SK-N-SH (cell line): Measurements from ENCODE around the gene SLC6A20. TPM values are rescaled to one million over a fixed set of nuclear protein-coding genes. Genes with fewer than 3 reads are reported as not detected.

Source experiments
- CTCF ChIA-PET: fragments of 300-600, 350-600 bp; formaldehyde crosslinking; extraction: SDS; loops from one replicate; lab custom pipeline; 2021; lab: Yijun Ruan, JAX
- POLR2A ChIA-PET: fragments of 350-600 bp; sonication (Branson Sonifier 250); formaldehyde crosslinking; extraction: SDS; loops from one replicate; lab custom pipeline; 2020; ENCODE audit warnings: antibody characterized with exemption, inconsistent platforms; lab: Yijun Ruan, JAX
- DNase-seq: peaks from one replicate; pipeline ENCODE4 v3.0.0; 2012
- H2AFZ ChIP-seq: fragments of 200-600 bp; sonication (generic); 2 replicates; pipeline ENCODE4 v1.8.1; 2016; ENCODE audit warnings: antibody characterized with exemption, mild to moderate bottlenecking, low read depth
- H3F3A ChIP-seq: fragments of 200-600 bp; sonication (generic); replicated peaks from 2 replicates; pipeline ENCODE3; 2016; ENCODE audit warnings: antibody characterized with exemption, mild to moderate bottlenecking; ENCODE audit not compliant: insufficient read depth
- H3K27ac ChIP-seq, 2 experiments: fragments of 200-500 bp in 1 of 2; fragments of 200-600 bp in 1 of 2; sonication (Bioruptor generic) in 1 of 2; sonication (generic), shearing (Covaris generic) in 1 of 2; 2 replicates each; pipeline versions ENCODE4 v1.5.1 to v1.6.1; 2014 to 2016; ENCODE audit warnings: low read depth in 2 of 2, inconsistent platforms in 1 of 2, low read length in 1 of 2, mild to moderate bottlenecking in 1 of 2, mixed read lengths in 1 of 2
- H3K27me3 ChIP-seq: fragments of 200-600 bp; sonication (generic), shearing (Covaris generic); 2 replicates; pipeline ENCODE4 v1.6.1; 2016; ENCODE audit warnings: mixed run types; ENCODE audit not compliant: insufficient read depth
- H3K36me3 ChIP-seq, 2 experiments: fragments of 200-500 bp in 1 of 2; fragments of 200-600 bp in 1 of 2; sonication (Bioruptor generic) in 1 of 2; sonication (generic) in 1 of 2; replicated peaks in 1 of 2; 2 replicates each; pipeline versions ENCODE3 to v1.5.1; 2014 to 2016; ENCODE audit warnings: low read length in 1 of 2, mild to moderate bottlenecking in 1 of 2; ENCODE audit not compliant: insufficient read depth in 2 of 2, control insufficient read depth in 1 of 2
- H3K4me1 ChIP-seq, 2 experiments: fragments of 200-500 bp in 1 of 2; fragments of 200-600 bp in 1 of 2; sonication (Bioruptor generic) in 1 of 2; sonication (generic), shearing (Covaris generic) in 1 of 2; 2 replicates each; pipeline versions ENCODE4 v1.5.1 to v1.6.1; 2014 to 2016; ENCODE audit warnings: low read depth in 1 of 2, low read length in 1 of 2, mixed run types in 1 of 2; ENCODE audit not compliant: insufficient read depth in 2 of 2, control insufficient read depth in 1 of 2
- H3K4me2 ChIP-seq: fragments of 200-600 bp; sonication (generic), shearing (Covaris generic); 2 replicates; pipeline ENCODE4 v1.6.1; 2017; ENCODE audit warnings: mixed run types
- H3K4me3 ChIP-seq, 2 experiments: fragments of 200-500 bp in 1 of 2; fragments of 200-600 bp in 1 of 2; sonication (Bioruptor generic) in 1 of 2; sonication (generic), shearing (Covaris generic) in 1 of 2; 2 replicates each; pipeline versions ENCODE4 v1.5.1 to v1.8.1; 2014 to 2016; ENCODE audit warnings: low read depth in 2 of 2, inconsistent platforms in 1 of 2, low read length in 1 of 2, mild to moderate bottlenecking in 1 of 2, mixed read lengths in 1 of 2, moderate library complexity in 1 of 2
- H3K79me2 ChIP-seq: fragments of 200-600 bp; sonication (generic); 2 replicates; pipeline ENCODE4 v1.8.1; 2017; ENCODE audit warnings: mild to moderate bottlenecking; ENCODE audit not compliant: insufficient read depth
- H3K9ac ChIP-seq: fragments of 200-600 bp; sonication (generic); 2 replicates; pipeline ENCODE4 v1.6.1; 2017; ENCODE audit warnings: mixed run types
- H3K9me2 ChIP-seq: fragments of 200-600 bp; sonication (generic); 2 replicates; pipeline ENCODE4 v1.6.1; 2017; ENCODE audit warnings: mixed run types
- H3K9me3 ChIP-seq: fragments of 200-600 bp; sonication (generic); 2 replicates; pipeline ENCODE4 v1.6.1; 2017; ENCODE audit warnings: mixed run types, mild to moderate bottlenecking, moderate library complexity
- H4K20me1 ChIP-seq: fragments of 200-600 bp; sonication (generic); 2 replicates; pipeline ENCODE4 v1.6.1; 2017; ENCODE audit warnings: mild to moderate bottlenecking, mixed run types; ENCODE audit not compliant: insufficient read depth
- EZH2phosphoT487 ChIP-seq: fragments of 200-600 bp; sonication (generic); IDR thresholded peaks from 2 replicates; pipeline ENCODE4 v1.6.1; 2017; ENCODE audit warnings: low read depth, mixed run types, mild to moderate bottlenecking, antibody characterized with exemption, moderate library complexity, borderline replicate concordance
- FOXM1 ChIP-seq: IDR thresholded peaks from 2 replicates; pipeline ENCODE4 v1.4.0; 2012; ENCODE audit warnings: low read depth, mild to moderate bottlenecking
- GABPA ChIP-seq: IDR thresholded peaks from 2 replicates; pipeline ENCODE4 v1.4.0; 2012; ENCODE audit warnings: low read depth, mild to moderate bottlenecking
- JUND ChIP-seq: IDR thresholded peaks from 2 replicates; pipeline ENCODE4 v1.4.0; 2012
- MEF2A ChIP-seq: IDR thresholded peaks from 2 replicates; pipeline ENCODE4 v1.4.0; 2012; ENCODE audit warnings: low read depth, borderline replicate concordance
- NFIC ChIP-seq: IDR thresholded peaks from 2 replicates; pipeline ENCODE4 v1.4.0; 2012; ENCODE audit warnings: borderline replicate concordance
- PBX3 ChIP-seq: IDR thresholded peaks from 2 replicates; pipeline ENCODE4; 2012
- REST ChIP-seq: IDR thresholded peaks from 2 replicates; pipeline ENCODE4 v1.6.1; 2012; ENCODE audit warnings: mild to moderate bottlenecking, low read depth, low read length, moderate library complexity
- RFX5 ChIP-seq: IDR thresholded peaks from 2 replicates; pipeline ENCODE4 v1.6.1; 2012; ENCODE audit warnings: mild to moderate bottlenecking, improper control_type of control experiment, low read length
- RXRA ChIP-seq: IDR thresholded peaks from 2 replicates; pipeline ENCODE4 v1.4.0; 2012; ENCODE audit warnings: low read depth, mild to moderate bottlenecking, borderline replicate concordance
- TAF1 ChIP-seq: IDR thresholded peaks from 2 replicates; pipeline ENCODE4 v1.6.1; 2012; ENCODE audit warnings: low read depth, mild to moderate bottlenecking, low read length, moderate library complexity, borderline replicate concordance
- TCF12 ChIP-seq: IDR thresholded peaks from 2 replicates; pipeline ENCODE4 v1.4.0; 2012
- TEAD4 ChIP-seq: IDR thresholded peaks from 2 replicates; pipeline ENCODE4 v1.4.0; 2012; ENCODE audit warnings: mild to moderate bottlenecking, borderline replicate concordance; ENCODE audit not compliant: insufficient read depth
- WGBS: methylation state at CpG from one replicate; pipeline ENCODE4 v1.1.6; 2017; ENCODE audit warnings: low lambda C conversion rate; 5-methylcytosine and 5-hydroxymethylcytosine counted together
- polyA plus RNA-seq, 3 experiments: library from polyadenylated mRNA; depleted of rRNA; stranded (reverse); fragments of >200 nt; gene quantifications; 2 replicates each; pipeline ENCODE4 v1.2.3, GENCODE V29; 2012
- TF ChIP-seq, protein P1 (sequence below): IDR thresholded peaks from 2 replicates; pipeline ENCODE4 v1.4.0; 2012; ENCODE audit warnings: low read depth, borderline replicate concordance
- TF ChIP-seq, protein P2 (sequence below): fragments of 200-600 bp; sonication (generic); IDR thresholded peaks from 2 replicates; pipeline ENCODE4 v1.6.1; 2017; ENCODE audit warnings: antibody characterized with exemption, mild to moderate bottlenecking, moderate library complexity

The SLC6A20 gene
- polyA plus RNA-seq, 1 of the 3 experiments (the other 2 are of a cell fraction) = not detected

DNA sequence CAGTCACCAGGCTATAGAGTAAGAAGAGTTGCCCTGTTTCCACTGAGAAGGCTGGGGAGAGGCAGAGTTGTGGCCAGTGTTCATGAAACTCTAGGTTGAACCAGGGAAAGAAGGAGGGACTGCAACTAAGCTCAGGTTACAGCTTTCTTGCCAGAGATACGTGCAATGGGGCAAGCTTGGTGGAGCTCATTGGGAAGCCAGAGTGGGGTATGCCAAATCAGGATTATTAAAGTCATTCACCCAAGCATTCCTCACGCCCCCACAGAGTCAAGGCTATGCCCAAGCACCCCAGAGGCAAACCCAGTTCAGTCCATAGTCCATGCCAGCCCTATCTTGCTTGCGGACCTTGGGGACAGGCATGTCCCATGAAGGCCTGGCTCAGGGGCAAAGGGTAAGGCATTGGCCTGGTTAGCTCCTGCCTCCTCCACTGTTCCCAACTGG lies 17.6 kb downstream of the SLC6A20 start:
- Histone ChIP-seq H3K27me3 (peaks cover 10% of the 10 kb centered on the region; the same call in 1 of the 2 replicates), H3K4me1 (no peaks in the 10 kb centered on the region), H3K9me3 (no peaks in the 10 kb centered on the region), H2AFZ (no peak overlapping the region), H3K27ac (no peak overlapping the region), H4K20me1 (no peaks in the 10 kb centered on the region), H3F3A (no peaks in the 10 kb centered on the region), H3K36me3 (no peaks in the 10 kb centered on the region), H3K4me2 (no peak overlapping the region), H3K79me2 (no peaks in the 10 kb centered on the region), H3K9ac (no peak overlapping the region), H3K4me3 (no peak overlapping the region), H3K9me2 (no peaks in the 10 kb centered on the region)
- 30% methylated on average over 2 of the region's 3 CpGs for WGBS
- no peak for DNase-seq
- CTCF ChIA-PET = no interaction called here
- TF ChIP-seq GABPA (no peak), JUND (no peak), NFIC (no peak), RXRA (no peak), TCF12 (no peak), FOXM1 (no peak), TAF1 (no peak), EZH2phosphoT487 (no peak), PBX3 (no peak), MEF2A (no peak)
- TF ChIP-seq, protein P1, sequence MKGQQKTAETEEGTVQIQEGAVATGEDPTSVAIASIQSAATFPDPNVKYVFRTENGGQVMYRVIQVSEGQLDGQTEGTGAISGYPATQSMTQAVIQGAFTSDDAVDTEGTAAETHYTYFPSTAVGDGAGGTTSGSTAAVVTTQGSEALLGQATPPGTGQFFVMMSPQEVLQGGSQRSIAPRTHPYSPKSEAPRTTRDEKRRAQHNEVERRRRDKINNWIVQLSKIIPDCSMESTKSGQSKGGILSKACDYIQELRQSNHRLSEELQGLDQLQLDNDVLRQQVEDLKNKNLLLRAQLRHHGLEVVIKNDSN = no peak
- TF ChIP-seq, protein P2, sequence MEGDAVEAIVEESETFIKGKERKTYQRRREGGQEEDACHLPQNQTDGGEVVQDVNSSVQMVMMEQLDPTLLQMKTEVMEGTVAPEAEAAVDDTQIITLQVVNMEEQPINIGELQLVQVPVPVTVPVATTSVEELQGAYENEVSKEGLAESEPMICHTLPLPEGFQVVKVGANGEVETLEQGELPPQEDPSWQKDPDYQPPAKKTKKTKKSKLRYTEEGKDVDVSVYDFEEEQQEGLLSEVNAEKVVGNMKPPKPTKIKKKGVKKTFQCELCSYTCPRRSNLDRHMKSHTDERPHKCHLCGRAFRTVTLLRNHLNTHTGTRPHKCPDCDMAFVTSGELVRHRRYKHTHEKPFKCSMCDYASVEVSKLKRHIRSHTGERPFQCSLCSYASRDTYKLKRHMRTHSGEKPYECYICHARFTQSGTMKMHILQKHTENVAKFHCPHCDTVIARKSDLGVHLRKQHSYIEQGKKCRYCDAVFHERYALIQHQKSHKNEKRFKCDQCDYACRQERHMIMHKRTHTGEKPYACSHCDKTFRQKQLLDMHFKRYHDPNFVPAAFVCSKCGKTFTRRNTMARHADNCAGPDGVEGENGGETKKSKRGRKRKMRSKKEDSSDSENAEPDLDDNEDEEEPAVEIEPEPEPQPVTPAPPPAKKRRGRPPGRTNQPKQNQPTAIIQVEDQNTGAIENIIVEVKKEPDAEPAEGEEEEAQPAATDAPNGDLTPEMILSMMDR = no peak
- POLR2A ChIA-PET = no interaction called here

GRCh38 chr3:45777746-45778386 lies 18.5 kb downstream of the SLC6A20 start:
- H3K4me1 ChIP-seq = no peaks in the 10 kb centered on the region
- no peak overlapping the region for H3K27ac ChIP-seq
- no peaks in the 10 kb centered on the region for H3K9me2 ChIP-seq
- no peak overlapping the region for H3K4me2 ChIP-seq
- ChIA-PET CTCF (interaction anchor here (0.6 to 1.6 kb wide), 3 partner anchors 15 to 525 kb away, joined by 3 to 4 read pairs (median 3); no protein-coding TSS in a partner anchor), POLR2A (no interaction called here)
- no peak overlapping the region for H3K9ac ChIP-seq
- no peaks in the 10 kb centered on the region for H3F3A ChIP-seq
- DNase-seq = no peak
- 46% methylated on average over 7 of the region's 11 CpGs for WGBS
- peaks cover 19% of the 10 kb centered on the region; the same call in 1 of the 2 replicates for H3K27me3 ChIP-seq
- H4K20me1 ChIP-seq = no peaks in the 10 kb centered on the region
- H3K4me3 ChIP-seq = no peak overlapping the region
- H3K36me3 ChIP-seq = no peaks in the 10 kb centered on the region
- H3K9me3 ChIP-seq = no peaks in the 10 kb centered on the region
- no peak overlapping the region for H2AFZ ChIP-seq
- no peaks in the 10 kb centered on the region for H3K79me2 ChIP-seq
- TF ChIP-seq PBX3 (no peak), TEAD4 (no peak), FOXM1 (no peak), MEF2A (no peak), RFX5 (no peak), REST (no peak), GABPA (no peak)
- TF ChIP-seq, protein P2 = no peak
